ENCODE data around the gene CCDC12. TPM values are rescaled to one million over a fixed set of nuclear protein-coding genes. Genes with fewer than 3 reads are reported as not detected.

Gene CCDC12
- total RNA-seq, 1 donor from 2014 or later, result 17.9 TPM

GRCh38 chr3:46970391-46971091 lies 6.0 kb downstream of the CCDC12 start:
- no peak for DNase-seq (ENCODE audit: low spot score)
- H3K27ac ChIP-seq, result no peak overlapping the region
- peaks cover 78% of the 10 kb centered on the region for H4K20me1 ChIP-seq (ENCODE audit: low read depth)
- peaks cover 100% of the 10 kb centered on the region for H3K79me2 ChIP-seq (ENCODE audit: low read depth)
- no peak overlapping the region for H3K4me2 ChIP-seq
- H3K36me3 ChIP-seq, result no peaks in the 10 kb centered on the region
- H2AFZ ChIP-seq (replicated peaks), result no peak overlapping the region
- no peaks in the 10 kb centered on the region for H3F3A ChIP-seq (ENCODE audit: low read depth)
- no peak overlapping the region for H3K9ac ChIP-seq
- Mint-ChIP-seq H3K4me1 (peaks cover 9% of the 10 kb centered on the region), H3K27me3 (ENCODE audit: insufficient read depth, low read depth) (peaks cover 10% of the 10 kb centered on the region), H3K9me3 (no peaks in the 10 kb centered on the region), H3K36me3 (peaks cover 23% of the 10 kb centered on the region), H3K27ac (no peak overlapping the region), H3K4me3 (no peak overlapping the region)
- TF ChIP-seq EZH2 (IDR thresholded peaks at IDR 0.05) (no peak), EZH2phosphoT487 (IDR thresholded peaks at IDR 0.05) (no peak)
- TF ChIP-seq, protein P1, sequence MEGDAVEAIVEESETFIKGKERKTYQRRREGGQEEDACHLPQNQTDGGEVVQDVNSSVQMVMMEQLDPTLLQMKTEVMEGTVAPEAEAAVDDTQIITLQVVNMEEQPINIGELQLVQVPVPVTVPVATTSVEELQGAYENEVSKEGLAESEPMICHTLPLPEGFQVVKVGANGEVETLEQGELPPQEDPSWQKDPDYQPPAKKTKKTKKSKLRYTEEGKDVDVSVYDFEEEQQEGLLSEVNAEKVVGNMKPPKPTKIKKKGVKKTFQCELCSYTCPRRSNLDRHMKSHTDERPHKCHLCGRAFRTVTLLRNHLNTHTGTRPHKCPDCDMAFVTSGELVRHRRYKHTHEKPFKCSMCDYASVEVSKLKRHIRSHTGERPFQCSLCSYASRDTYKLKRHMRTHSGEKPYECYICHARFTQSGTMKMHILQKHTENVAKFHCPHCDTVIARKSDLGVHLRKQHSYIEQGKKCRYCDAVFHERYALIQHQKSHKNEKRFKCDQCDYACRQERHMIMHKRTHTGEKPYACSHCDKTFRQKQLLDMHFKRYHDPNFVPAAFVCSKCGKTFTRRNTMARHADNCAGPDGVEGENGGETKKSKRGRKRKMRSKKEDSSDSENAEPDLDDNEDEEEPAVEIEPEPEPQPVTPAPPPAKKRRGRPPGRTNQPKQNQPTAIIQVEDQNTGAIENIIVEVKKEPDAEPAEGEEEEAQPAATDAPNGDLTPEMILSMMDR (IDR thresholded peaks at IDR 0.05), result no peak
- no peaks in the 10 kb centered on the region for H3K4me1 ChIP-seq
- no peaks in the 10 kb centered on the region for H3K27me3 ChIP-seq
- no peaks in the 10 kb centered on the region for H3K9me3 ChIP-seq (ENCODE audit: low read depth)
- no peak overlapping the region for H3K4me3 ChIP-seq

- no peaks in the 10 kb centered on the region for H3K9me3 Mint-ChIP-seq
- TF ChIP-seq, protein P1 (IDR thresholded peaks at IDR 0.05), result no peak
These were observed 7.6 kb downstream of the CCDC12 start for GRCh38 chr3:46968783-46969428.

GRCh38 chr3:46966811-46967210 lies 9.7 kb downstream of the CCDC12 start:
- Histone ChIP-seq H3F3A (ENCODE audit: low read depth) (no peaks in the 10 kb centered on the region), H3K9ac (no peak overlapping the region), H3K9me3 (ENCODE audit: low read depth) (peaks cover 7% of the 10 kb centered on the region), H3K4me2 (no peak overlapping the region), H3K27me3 (no peaks in the 10 kb centered on the region), H4K20me1 (ENCODE audit: low read depth) (peaks cover 56% of the 10 kb centered on the region), H3K4me1 (no peaks in the 10 kb centered on the region), H3K4me3 (no peak overlapping the region), H3K27ac (no peak overlapping the region), H3K36me3 (no peaks in the 10 kb centered on the region), H3K79me2 (ENCODE audit: low read depth) (peaks cover 86% of the 10 kb centered on the region), H2AFZ (replicated peaks) (no peak overlapping the region)
- Mint-ChIP-seq H3K4me1 (peaks cover under 1% of the 10 kb centered on the region), H3K27me3 (ENCODE audit: insufficient read depth, low read depth) (peaks cover 5% of the 10 kb centered on the region), H3K27ac (no peak overlapping the region), H3K9me3 (peaks cover 10% of the 10 kb centered on the region), H3K36me3 (peaks cover 31% of the 10 kb centered on the region), H3K4me3 (no peak overlapping the region)
- TF ChIP-seq EZH2phosphoT487 (IDR thresholded peaks at IDR 0.05), result no peak
- no peak for TF ChIP-seq EZH2 (IDR thresholded peaks at IDR 0.05)
- TF ChIP-seq, protein P1 (IDR thresholded peaks at IDR 0.05), result no peak
- no peak for DNase-seq (ENCODE audit: low spot score)

More at GRCh38 chr3:46968783-46969428, 7.6 kb downstream of the CCDC12 start:
- Histone ChIP-seq H3F3A (ENCODE audit: low read depth) (no peaks in the 10 kb centered on the region), H3K36me3 (no peaks in the 10 kb centered on the region), H3K4me2 (no peak overlapping the region), H2AFZ (replicated peaks) (no peak overlapping the region), H3K27me3 (no peaks in the 10 kb centered on the region), H4K20me1 (ENCODE audit: low read depth) (peaks cover 67% of the 10 kb centered on the region), H3K4me1 (no peaks in the 10 kb centered on the region), H3K9ac (no peak overlapping the region), H3K4me3 (no peak overlapping the region), H3K79me2 (ENCODE audit: low read depth) (peaks cover 93% of the 10 kb centered on the region), H3K9me3 (ENCODE audit: low read depth) (no peaks in the 10 kb centered on the region), H3K27ac (no peak overlapping the region)
- H3K27ac Mint-ChIP-seq, result peak overlapping the region; percentile 7
- DNase-seq (ENCODE audit: low spot score), result no peak
- H3K4me1 Mint-ChIP-seq, result no peaks in the 10 kb centered on the region
- H3K27me3 Mint-ChIP-seq (ENCODE audit: insufficient read depth, low read depth), result peaks cover 5% of the 10 kb centered on the region
- no peak overlapping the region for H3K4me3 Mint-ChIP-seq
- peaks cover 21% of the 10 kb centered on the region for H3K36me3 Mint-ChIP-seq
